DND-41 (cell line): Measurements from ENCODE around the gene MEIS1.
"Not testable (repeated sequence)": the region's sequence is repeated elsewhere in the genome, so short reads cannot be mapped to it uniquely, and the experiment has no call there.

Experiments used
- CTCF ChIP-seq: IDR thresholded peaks from 2 replicates; pipeline ENCODE4 v1.5.1; 2012; ENCODE audit warnings: borderline replicate concordance, low read length, moderate library complexity, mild to moderate bottlenecking; ENCODE audit not compliant: poor library complexity, severe bottlenecking; ENCODE audit errors: extremely low read depth
- EZH2 ChIP-seq: IDR thresholded peaks from 3 replicates; pipeline ENCODE4 v1.6.1; 2012; ENCODE audit warnings: borderline replicate concordance, low read depth, mild to moderate bottlenecking, moderate library complexity, low read length, inconsistent platforms; ENCODE audit not compliant: severe bottlenecking

GRCh38 chr2:66485252-66485651 is 50.3 kb downstream of the MEIS1 start:
- not testable (repeated sequence) for TF ChIP-seq CTCF, EZH2
